ENCODE measurements around the gene RAPGEF3.
A peak's percentile ranks its signal among the peaks of the same experiment; 100 is the strongest.

The RAPGEF3 gene

GRCh38 chr12:47781479-47782371, 23.0 kb upstream of the RAPGEF3 start:
- no peaks in the 10 kb centered on the region for H3K9me3 ChIP-seq (ENCODE audit: control insufficient read depth in 1 of 2, low read length in 2 of 2)
- no peaks in the 10 kb centered on the region for H3K27me3 ChIP-seq (ENCODE audit: low read depth, low read length)
- peaks cover 37 to 51% of the 10 kb centered on the region in 2 donors for H3K36me3 ChIP-seq (ENCODE audit: control insufficient read depth in 1 of 2, insufficient read depth in 2 of 2, low read length in 2 of 2)
- peaks cover 5 to 24% of the 10 kb centered on the region in 2 donors for H3K4me1 ChIP-seq (ENCODE audit: control insufficient read depth in 1 of 2, insufficient read depth in 2 of 2, low read length in 2 of 2)
- no peak overlapping the region for H3K27ac ChIP-seq (ENCODE audit: low read length)
- H3K4me3 ChIP-seq (ENCODE audit: low read depth in 1 of 2, low read length in 2 of 2) = no peak overlapping the region

- H3K27me3 ChIP-seq (ENCODE audit: low read depth, low read length) = no peaks in the 10 kb centered on the region
- no peak overlapping the region for H3K4me3 ChIP-seq (ENCODE audit: low read depth in 1 of 2, low read length in 2 of 2)
- peaks cover 20 to 34% of the 10 kb centered on the region in 2 donors for H3K36me3 ChIP-seq (ENCODE audit: control insufficient read depth in 1 of 2, insufficient read depth in 2 of 2, low read length in 2 of 2)
- peaks cover 17 to 41% of the 10 kb centered on the region in 2 donors for H3K4me1 ChIP-seq (ENCODE audit: control insufficient read depth in 1 of 2, insufficient read depth in 2 of 2, low read length in 2 of 2)
- H3K27ac ChIP-seq (ENCODE audit: low read length) = no peak overlapping the region
- no peaks in the 10 kb centered on the region for H3K9me3 ChIP-seq (ENCODE audit: control insufficient read depth in 1 of 2, low read length in 2 of 2)
Observed at GRCh38 chr12:47779943-47780504, 21.3 kb upstream of the RAPGEF3 start.

- no peaks in the 10 kb centered on the region for H3K27me3 ChIP-seq (ENCODE audit: low read depth, low read length)
- no peak overlapping the region for H3K4me3 ChIP-seq (ENCODE audit: low read depth in 1 of 2, low read length in 2 of 2)
- H3K4me1 ChIP-seq (ENCODE audit: control insufficient read depth in 1 of 2, insufficient read depth in 2 of 2, low read length in 2 of 2) = peaks cover 21 to 47% of the 10 kb centered on the region in 2 donors
- H3K36me3 ChIP-seq (ENCODE audit: control insufficient read depth in 1 of 2, insufficient read depth in 2 of 2, low read length in 2 of 2) = peaks cover 14 to 28% of the 10 kb centered on the region in 2 donors
- no peaks in the 10 kb centered on the region for H3K9me3 ChIP-seq (ENCODE audit: control insufficient read depth in 1 of 2, low read length in 2 of 2)
- H3K27ac ChIP-seq (ENCODE audit: low read length) = no peak overlapping the region
Observed at GRCh38 chr12:47779301-47779942, 20.7 kb upstream of the RAPGEF3 start.

GRCh38 chr12:47778881-47779280, 20.2 kb upstream of the RAPGEF3 start:
- no peak overlapping the region for H3K27ac ChIP-seq (ENCODE audit: low read length)
- H3K27me3 ChIP-seq (ENCODE audit: low read depth, low read length) = no peaks in the 10 kb centered on the region
- peaks cover 21 to 52% of the 10 kb centered on the region in 2 donors for H3K4me1 ChIP-seq (ENCODE audit: control insufficient read depth in 1 of 2, insufficient read depth in 2 of 2, low read length in 2 of 2)
- H3K9me3 ChIP-seq (ENCODE audit: control insufficient read depth in 1 of 2, low read length in 2 of 2) = no peaks in the 10 kb centered on the region
- H3K36me3 ChIP-seq (ENCODE audit: control insufficient read depth in 1 of 2, insufficient read depth in 2 of 2, low read length in 2 of 2) = peaks cover 10 to 22% of the 10 kb centered on the region in 2 donors
- no peak overlapping the region for H3K4me3 ChIP-seq (ENCODE audit: low read depth in 1 of 2, low read length in 2 of 2)

GRCh38 chr12:47777741-47778558, 19.3 kb upstream of the RAPGEF3 start:
- no peaks in the 10 kb centered on the region for H3K9me3 ChIP-seq (ENCODE audit: control insufficient read depth in 1 of 2, low read length in 2 of 2)
- H3K4me3 ChIP-seq (ENCODE audit: low read depth in 1 of 2, low read length in 2 of 2) = no peak overlapping the region
- H3K27ac ChIP-seq (ENCODE audit: low read length) = peak overlapping the region; percentile 45
- H3K27me3 ChIP-seq (ENCODE audit: low read depth, low read length) = no peaks in the 10 kb centered on the region
- peaks cover 21 to 55% of the 10 kb centered on the region in 2 donors for H3K4me1 ChIP-seq (ENCODE audit: control insufficient read depth in 1 of 2, insufficient read depth in 2 of 2, low read length in 2 of 2)
- peaks cover under 1 to 13% of the 10 kb centered on the region in 2 donors for H3K36me3 ChIP-seq (ENCODE audit: control insufficient read depth in 1 of 2, insufficient read depth in 2 of 2, low read length in 2 of 2)

GRCh38 chr12:47777151-47777550, 18.5 kb upstream of the RAPGEF3 start:
- Histone ChIP-seq H3K36me3 (ENCODE audit: control insufficient read depth in 1 of 2, insufficient read depth in 2 of 2, low read length in 2 of 2) (peaks cover 0 to 5% of the 10 kb centered on the region in 2 donors), H3K4me1 (ENCODE audit: control insufficient read depth in 1 of 2, insufficient read depth in 2 of 2, low read length in 2 of 2) (peaks cover 21 to 55% of the 10 kb centered on the region in 2 donors), H3K27ac (ENCODE audit: low read length) (peak overlapping the region; percentile 45), H3K9me3 (ENCODE audit: control insufficient read depth in 1 of 2, low read length in 2 of 2) (no peaks in the 10 kb centered on the region), H3K4me3 (ENCODE audit: low read depth in 1 of 2, low read length in 2 of 2) (no peak overlapping the region), H3K27me3 (ENCODE audit: low read depth, low read length) (no peaks in the 10 kb centered on the region)

GRCh38 chr12:47776471-47777143, 17.9 kb upstream of the RAPGEF3 start:
- peaks cover 21 to 55% of the 10 kb centered on the region in 2 donors for H3K4me1 ChIP-seq (ENCODE audit: control insufficient read depth in 1 of 2, insufficient read depth in 2 of 2, low read length in 2 of 2)

GRCh38 chr12:47775100-47775911, 16.6 kb upstream of the RAPGEF3 start:
- H3K27ac ChIP-seq (ENCODE audit: low read length) = peak overlapping the region; percentile 19
- H3K4me3 ChIP-seq (ENCODE audit: low read depth in 1 of 2, low read length in 2 of 2) = peak overlapping the region in 1 of 2 donors; percentile 13

More at GRCh38 chr12:47776471-47777143, 17.9 kb upstream of the RAPGEF3 start:
- Histone ChIP-seq H3K9me3 (ENCODE audit: control insufficient read depth in 1 of 2, low read length in 2 of 2) (no peaks in the 10 kb centered on the region), H3K27ac (ENCODE audit: low read length) (peak overlapping the region; percentile 45), H3K4me3 (ENCODE audit: low read depth in 1 of 2, low read length in 2 of 2) (no peak overlapping the region), H3K36me3 (ENCODE audit: control insufficient read depth in 1 of 2, insufficient read depth in 2 of 2, low read length in 2 of 2) (no peaks in the 10 kb centered on the region), H3K27me3 (ENCODE audit: low read depth, low read length) (no peaks in the 10 kb centered on the region)

GRCh38 chr12:47774663-47775062, 16.0 kb upstream of the RAPGEF3 start:
- Histone ChIP-seq H3K36me3 (ENCODE audit: control insufficient read depth in 1 of 2, insufficient read depth in 2 of 2, low read length in 2 of 2) (no peaks in the 10 kb centered on the region), H3K27ac (ENCODE audit: low read length) (no peak overlapping the region), H3K27me3 (ENCODE audit: low read depth, low read length) (no peaks in the 10 kb centered on the region), H3K9me3 (ENCODE audit: control insufficient read depth in 1 of 2, low read length in 2 of 2) (no peaks in the 10 kb centered on the region), H3K4me1 (ENCODE audit: control insufficient read depth in 1 of 2, insufficient read depth in 2 of 2, low read length in 2 of 2) (peaks cover 21 to 55% of the 10 kb centered on the region in 2 donors), H3K4me3 (ENCODE audit: low read depth in 1 of 2, low read length in 2 of 2) (no peak overlapping the region)

More at GRCh38 chr12:47775100-47775911, 16.6 kb upstream of the RAPGEF3 start:
- peaks cover 21 to 55% of the 10 kb centered on the region in 2 donors for H3K4me1 ChIP-seq (ENCODE audit: control insufficient read depth in 1 of 2, insufficient read depth in 2 of 2, low read length in 2 of 2)
- H3K9me3 ChIP-seq (ENCODE audit: control insufficient read depth in 1 of 2, low read length in 2 of 2) = no peaks in the 10 kb centered on the region
- no peaks in the 10 kb centered on the region for H3K27me3 ChIP-seq (ENCODE audit: low read depth, low read length)
- H3K36me3 ChIP-seq (ENCODE audit: control insufficient read depth in 1 of 2, insufficient read depth in 2 of 2, low read length in 2 of 2) = no peaks in the 10 kb centered on the region

Data from muscle layer of duodenum (tissue), 2 donors.